ENCODE measurements around the gene LRRC8A.

GRCh38 chr9:128909859-128910258 lies 27.9 kb downstream of the LRRC8A start:
- TF ChIP-seq POLR2A (IDR thresholded peaks at IDR 0.05) (no peak), CTCF (IDR thresholded peaks at IDR 0.05) (no peak)

All from esophagus squamous epithelium (tissue), 4 donors.